ENCODE measurements around the gene ZNF81. TPM values are rescaled to one million over a fixed set of nuclear protein-coding genes. Genes with fewer than 3 reads are reported as not detected.

The ZNF81 gene
- polyA plus RNA-seq, 1 donor from 2014 or later, result 7.0 TPM

- TF ChIP-seq EZH2 (IDR thresholded peaks at IDR 0.05; ENCODE audit: borderline replicate concordance, insufficient read depth, low read length, poor library complexity, severe bottlenecking), result no peak
- TF ChIP-seq, protein P1, sequence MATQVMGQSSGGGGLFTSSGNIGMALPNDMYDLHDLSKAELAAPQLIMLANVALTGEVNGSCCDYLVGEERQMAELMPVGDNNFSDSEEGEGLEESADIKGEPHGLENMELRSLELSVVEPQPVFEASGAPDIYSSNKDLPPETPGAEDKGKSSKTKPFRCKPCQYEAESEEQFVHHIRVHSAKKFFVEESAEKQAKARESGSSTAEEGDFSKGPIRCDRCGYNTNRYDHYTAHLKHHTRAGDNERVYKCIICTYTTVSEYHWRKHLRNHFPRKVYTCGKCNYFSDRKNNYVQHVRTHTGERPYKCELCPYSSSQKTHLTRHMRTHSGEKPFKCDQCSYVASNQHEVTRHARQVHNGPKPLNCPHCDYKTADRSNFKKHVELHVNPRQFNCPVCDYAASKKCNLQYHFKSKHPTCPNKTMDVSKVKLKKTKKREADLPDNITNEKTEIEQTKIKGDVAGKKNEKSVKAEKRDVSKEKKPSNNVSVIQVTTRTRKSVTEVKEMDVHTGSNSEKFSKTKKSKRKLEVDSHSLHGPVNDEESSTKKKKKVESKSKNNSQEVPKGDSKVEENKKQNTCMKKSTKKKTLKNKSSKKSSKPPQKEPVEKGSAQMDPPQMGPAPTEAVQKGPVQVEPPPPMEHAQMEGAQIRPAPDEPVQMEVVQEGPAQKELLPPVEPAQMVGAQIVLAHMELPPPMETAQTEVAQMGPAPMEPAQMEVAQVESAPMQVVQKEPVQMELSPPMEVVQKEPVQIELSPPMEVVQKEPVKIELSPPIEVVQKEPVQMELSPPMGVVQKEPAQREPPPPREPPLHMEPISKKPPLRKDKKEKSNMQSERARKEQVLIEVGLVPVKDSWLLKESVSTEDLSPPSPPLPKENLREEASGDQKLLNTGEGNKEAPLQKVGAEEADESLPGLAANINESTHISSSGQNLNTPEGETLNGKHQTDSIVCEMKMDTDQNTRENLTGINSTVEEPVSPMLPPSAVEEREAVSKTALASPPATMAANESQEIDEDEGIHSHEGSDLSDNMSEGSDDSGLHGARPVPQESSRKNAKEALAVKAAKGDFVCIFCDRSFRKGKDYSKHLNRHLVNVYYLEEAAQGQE (IDR thresholded peaks at IDR 0.05; ENCODE audit: borderline replicate concordance), result no peak
- TF ChIP-seq TAF1 (IDR thresholded peaks at IDR 0.05; ENCODE audit: low read depth), result no peak
- TF ChIP-seq EP300 (conservative IDR thresholded peaks at IDR 0.05; ENCODE audit: poor library complexity, severe bottlenecking), result no peak
- no peak for TF ChIP-seq SMC3 (conservative IDR thresholded peaks at IDR 0.05; ENCODE audit: poor library complexity)
- TF ChIP-seq, protein P2, sequence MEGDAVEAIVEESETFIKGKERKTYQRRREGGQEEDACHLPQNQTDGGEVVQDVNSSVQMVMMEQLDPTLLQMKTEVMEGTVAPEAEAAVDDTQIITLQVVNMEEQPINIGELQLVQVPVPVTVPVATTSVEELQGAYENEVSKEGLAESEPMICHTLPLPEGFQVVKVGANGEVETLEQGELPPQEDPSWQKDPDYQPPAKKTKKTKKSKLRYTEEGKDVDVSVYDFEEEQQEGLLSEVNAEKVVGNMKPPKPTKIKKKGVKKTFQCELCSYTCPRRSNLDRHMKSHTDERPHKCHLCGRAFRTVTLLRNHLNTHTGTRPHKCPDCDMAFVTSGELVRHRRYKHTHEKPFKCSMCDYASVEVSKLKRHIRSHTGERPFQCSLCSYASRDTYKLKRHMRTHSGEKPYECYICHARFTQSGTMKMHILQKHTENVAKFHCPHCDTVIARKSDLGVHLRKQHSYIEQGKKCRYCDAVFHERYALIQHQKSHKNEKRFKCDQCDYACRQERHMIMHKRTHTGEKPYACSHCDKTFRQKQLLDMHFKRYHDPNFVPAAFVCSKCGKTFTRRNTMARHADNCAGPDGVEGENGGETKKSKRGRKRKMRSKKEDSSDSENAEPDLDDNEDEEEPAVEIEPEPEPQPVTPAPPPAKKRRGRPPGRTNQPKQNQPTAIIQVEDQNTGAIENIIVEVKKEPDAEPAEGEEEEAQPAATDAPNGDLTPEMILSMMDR (IDR thresholded peaks at IDR 0.05; ENCODE audit: poor library complexity, severe bottlenecking), result no peak
- no peak for TF ChIP-seq POLR2AphosphoS5 (IDR thresholded peaks at IDR 0.05)
- no peak for TF ChIP-seq RAD21 (conservative IDR thresholded peaks at IDR 0.05)
- TF ChIP-seq MXI1 (conservative IDR thresholded peaks at IDR 0.05; ENCODE audit: poor library complexity, severe bottlenecking), result no peak
- H3K36me3 ChIP-seq (ENCODE audit: insufficient read depth, low read length), result no peaks in the 10 kb centered on the region
- H3K9me3 ChIP-seq (ENCODE audit: low read length), result no peaks in the 10 kb centered on the region
- no peaks in the 10 kb centered on the region for H4K20me1 ChIP-seq (ENCODE audit: insufficient read depth)
- H3K79me2 ChIP-seq (replicated peaks; ENCODE audit: insufficient read depth, low read length), result no peaks in the 10 kb centered on the region
- H3F3A ChIP-seq (ENCODE audit: insufficient read depth, low read length, poor library complexity, severe bottlenecking), result no peaks in the 10 kb centered on the region
- H3K9me2 ChIP-seq (ENCODE audit: insufficient read depth, low read length), result no peaks in the 10 kb centered on the region
- no peak overlapping the region for H3K9ac ChIP-seq (ENCODE audit: low read length)
- no peaks in the 10 kb centered on the region for H3K27me3 ChIP-seq (ENCODE audit: insufficient read depth, low read depth, low read length)
- no peak overlapping the region for H2AFZ ChIP-seq (ENCODE audit: low read depth, low read length)
- no peak overlapping the region for H3K4me2 ChIP-seq (ENCODE audit: low read length)
- H3K4me3 ChIP-seq (ENCODE audit: low read length), result no peak overlapping the region
- H3K27ac ChIP-seq (ENCODE audit: low read length), result no peak overlapping the region
Observed at GRCh38 chrX:47873123-47873522, 36.4 kb downstream of the ZNF81 start.

- H3K27me3 ChIP-seq (ENCODE audit: insufficient read depth, low read depth, low read length), result no peaks in the 10 kb centered on the region
- H3K9me3 ChIP-seq (ENCODE audit: low read length), result no peaks in the 10 kb centered on the region
Observed at GRCh38 chrX:47877327-47877726, 40.6 kb downstream of the ZNF81 start.

More at GRCh38 chrX:47877327-47877726, 40.6 kb downstream of the ZNF81 start:
- H3K9me2 ChIP-seq (ENCODE audit: insufficient read depth, low read length), result no peaks in the 10 kb centered on the region
- H3K9ac ChIP-seq (ENCODE audit: low read length), result no peak overlapping the region
- H3K79me2 ChIP-seq (replicated peaks; ENCODE audit: insufficient read depth, low read length), result no peaks in the 10 kb centered on the region
- H3K36me3 ChIP-seq (ENCODE audit: insufficient read depth, low read length), result no peaks in the 10 kb centered on the region
- TF ChIP-seq POLR2AphosphoS5 (IDR thresholded peaks at IDR 0.05) (no peak), EP300 (conservative IDR thresholded peaks at IDR 0.05; ENCODE audit: poor library complexity, severe bottlenecking) (no peak), SMC3 (conservative IDR thresholded peaks at IDR 0.05; ENCODE audit: poor library complexity) (no peak), MXI1 (conservative IDR thresholded peaks at IDR 0.05; ENCODE audit: poor library complexity, severe bottlenecking) (no peak), RAD21 (conservative IDR thresholded peaks at IDR 0.05) (no peak), TAF1 (IDR thresholded peaks at IDR 0.05; ENCODE audit: low read depth) (no peak), EZH2 (IDR thresholded peaks at IDR 0.05; ENCODE audit: borderline replicate concordance, insufficient read depth, low read length, poor library complexity, severe bottlenecking) (no peak)
- TF ChIP-seq, protein P1 (IDR thresholded peaks at IDR 0.05; ENCODE audit: borderline replicate concordance), result no peak
- TF ChIP-seq, protein P2 (IDR thresholded peaks at IDR 0.05; ENCODE audit: poor library complexity, severe bottlenecking), result no peak
- H3K4me3 ChIP-seq (ENCODE audit: low read length), result no peak overlapping the region
- H2AFZ ChIP-seq (ENCODE audit: low read depth, low read length), result no peak overlapping the region
- no peak overlapping the region for H3K27ac ChIP-seq (ENCODE audit: low read length)
- no peaks in the 10 kb centered on the region for H4K20me1 ChIP-seq (ENCODE audit: insufficient read depth)
- H3F3A ChIP-seq (ENCODE audit: insufficient read depth, low read length, poor library complexity, severe bottlenecking), result no peaks in the 10 kb centered on the region
- H3K4me2 ChIP-seq (ENCODE audit: low read length), result no peak overlapping the region
